Loucy (cell line): ENCODE data around the gene PHACTR1.

ENCODE experiments used
- EZH2phosphoT487 ChIP-seq: fragments of 200-600 bp; IDR thresholded peaks from 2 replicates; pipeline ENCODE4 v1.6.1; 2018; ENCODE audit warnings: antibody characterized with exemption, mild to moderate bottlenecking, moderate library complexity, borderline replicate concordance
- TF ChIP-seq, protein P1 (sequence below): fragments of 200-600 bp; sonication (generic); conservative IDR thresholded peaks from 2 replicates; pipeline ENCODE4 v1.5.1; 2014; ENCODE audit warnings: mild to moderate bottlenecking, antibody characterized with exemption, low read length

GRCh38 chr6:13120483-13121482 is 404.2 kb downstream of the PHACTR1 start:
- TF ChIP-seq, protein P1, sequence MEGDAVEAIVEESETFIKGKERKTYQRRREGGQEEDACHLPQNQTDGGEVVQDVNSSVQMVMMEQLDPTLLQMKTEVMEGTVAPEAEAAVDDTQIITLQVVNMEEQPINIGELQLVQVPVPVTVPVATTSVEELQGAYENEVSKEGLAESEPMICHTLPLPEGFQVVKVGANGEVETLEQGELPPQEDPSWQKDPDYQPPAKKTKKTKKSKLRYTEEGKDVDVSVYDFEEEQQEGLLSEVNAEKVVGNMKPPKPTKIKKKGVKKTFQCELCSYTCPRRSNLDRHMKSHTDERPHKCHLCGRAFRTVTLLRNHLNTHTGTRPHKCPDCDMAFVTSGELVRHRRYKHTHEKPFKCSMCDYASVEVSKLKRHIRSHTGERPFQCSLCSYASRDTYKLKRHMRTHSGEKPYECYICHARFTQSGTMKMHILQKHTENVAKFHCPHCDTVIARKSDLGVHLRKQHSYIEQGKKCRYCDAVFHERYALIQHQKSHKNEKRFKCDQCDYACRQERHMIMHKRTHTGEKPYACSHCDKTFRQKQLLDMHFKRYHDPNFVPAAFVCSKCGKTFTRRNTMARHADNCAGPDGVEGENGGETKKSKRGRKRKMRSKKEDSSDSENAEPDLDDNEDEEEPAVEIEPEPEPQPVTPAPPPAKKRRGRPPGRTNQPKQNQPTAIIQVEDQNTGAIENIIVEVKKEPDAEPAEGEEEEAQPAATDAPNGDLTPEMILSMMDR = peak; percentile 70
- TF ChIP-seq EZH2phosphoT487 = no peak
